Measurements from ENCODE around the gene ATP5ME. TPM values are rescaled to one million over a fixed set of nuclear protein-coding genes. Genes with fewer than 3 reads are reported as not detected.
"Not testable (repeated sequence)": the region's sequence is repeated elsewhere in the genome, so short reads cannot be mapped to it uniquely, and the experiment has no call there.

ATP5ME gene
- polyA plus RNA-seq, 1 of the 3 experiments (the other 2 are of a cell fraction) = 1,185 TPM

GRCh38 chr4:646460-646859 lies 27.6 kb downstream of the ATP5ME start:
- Histone ChIP-seq H3K27me3 (ENCODE audit: insufficient read depth) (peaks cover 5% of the 10 kb centered on the region; the same call in 1 of the 2 replicates), H3K9me3 (no peaks in the 10 kb centered on the region), H3K79me2 (ENCODE audit: insufficient read depth) (no peaks in the 10 kb centered on the region), H3K9me2 (no peaks in the 10 kb centered on the region), H4K20me1 (ENCODE audit: insufficient read depth) (no peaks in the 10 kb centered on the region), H3K4me3 (ENCODE audit: low read depth in 2 of 2, low read length in 1 of 2) (no peak overlapping the region), H3K9ac (no peak overlapping the region), H3K4me1 (ENCODE audit: control insufficient read depth in 1 of 2, insufficient read depth in 2 of 2, low read depth in 1 of 2, low read length in 1 of 2) (no peaks in the 10 kb centered on the region; a peak in 1 of 4 replicates), H3K36me3 (replicated peaks in 1 of 2; ENCODE audit: control insufficient read depth in 1 of 2, insufficient read depth in 2 of 2, low read length in 1 of 2) (no peaks in the 10 kb centered on the region), H3F3A (replicated peaks; ENCODE audit: insufficient read depth) (no peaks in the 10 kb centered on the region), H3K27ac (ENCODE audit: low read depth in 2 of 2, low read length in 1 of 2) (no peak overlapping the region), H2AFZ (ENCODE audit: low read depth) (no peak overlapping the region), H3K4me2 (no peak overlapping the region)
- ChIA-PET CTCF (no interaction called here), POLR2A (no interaction called here)
- WGBS (ENCODE audit: low lambda C conversion rate) = 74% methylated on average over 32 of the region's 32 CpGs
- DNase-seq = no peak
- TF ChIP-seq RFX5 (IDR thresholded peaks at IDR 0.05; ENCODE audit: low read length) (no peak), TAF1 (IDR thresholded peaks at IDR 0.05; ENCODE audit: borderline replicate concordance, low read depth, low read length) (no peak), JUND (IDR thresholded peaks at IDR 0.05) (no peak), YY1 (IDR thresholded peaks at IDR 0.05; ENCODE audit: low read depth) (no peak), EZH2phosphoT487 (IDR thresholded peaks at IDR 0.05; ENCODE audit: borderline replicate concordance, low read depth) (no peak), GABPA (IDR thresholded peaks at IDR 0.05; ENCODE audit: low read depth) (no peak), RAD21 (IDR thresholded peaks at IDR 0.05; ENCODE audit: low read length) (no peak), ZBTB33 (IDR thresholded peaks at IDR 0.05; ENCODE audit: borderline replicate concordance, low read depth) (no peak)

DNA sequence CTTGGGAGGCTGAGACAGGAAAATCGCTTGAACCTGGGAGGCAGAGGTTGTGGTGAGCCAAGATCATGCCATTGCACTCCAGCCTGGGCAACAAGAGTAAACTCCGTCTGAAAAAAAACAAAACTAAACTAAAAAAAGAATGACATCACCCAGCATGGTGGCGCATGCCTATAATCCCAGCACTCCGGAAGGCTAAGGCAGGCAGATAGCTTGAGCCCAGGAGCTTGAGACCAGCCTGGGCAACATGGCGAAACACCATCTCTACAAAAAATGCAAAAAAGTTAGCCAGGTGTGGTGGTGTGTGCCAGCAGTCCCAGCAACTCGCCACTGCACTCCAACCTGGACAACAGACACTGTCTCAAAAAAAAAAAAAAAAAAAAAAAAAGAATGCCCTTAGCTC lies 31.7 kb downstream of the ATP5ME start:
- H3K4me3 ChIP-seq (ENCODE audit: low read depth in 2 of 2, low read length in 1 of 2); H3K4me2 ChIP-seq; H3K27ac ChIP-seq (ENCODE audit: low read depth in 2 of 2, low read length in 1 of 2); H3K79me2 ChIP-seq (ENCODE audit: insufficient read depth); H3K9me2 ChIP-seq; DNase-seq; H3K4me1 ChIP-seq (ENCODE audit: control insufficient read depth in 1 of 2, insufficient read depth in 2 of 2, low read depth in 1 of 2, low read length in 1 of 2); H2AFZ ChIP-seq (ENCODE audit: low read depth); H3K9ac ChIP-seq; POLR2A ChIA-PET; H3K27me3 ChIP-seq (ENCODE audit: insufficient read depth); H3K36me3 ChIP-seq (replicated peaks in 1 of 2; ENCODE audit: control insufficient read depth in 1 of 2, insufficient read depth in 2 of 2, low read length in 1 of 2); H4K20me1 ChIP-seq (ENCODE audit: insufficient read depth); CTCF ChIA-PET; H3K9me3 ChIP-seq; H3F3A ChIP-seq (replicated peaks; ENCODE audit: insufficient read depth): not testable (repeated sequence)
- 33% methylated on average over 6 of the region's 6 CpGs for WGBS (ENCODE audit: low lambda C conversion rate)

- DNase-seq = no peak
- POLR2A ChIA-PET = no interaction called here
- CTCF ChIA-PET = no interaction called here
These were observed 36.4 kb downstream of the ATP5ME start for GRCh38 chr4:637536-638280.

More at GRCh38 chr4:637536-638280, 36.4 kb downstream of the ATP5ME start:
- Histone ChIP-seq H2AFZ (ENCODE audit: low read depth) (no peak overlapping the region), H3K79me2 (ENCODE audit: insufficient read depth) (no peaks in the 10 kb centered on the region), H3K9ac (no peak overlapping the region), H3K27me3 (ENCODE audit: insufficient read depth) (no peaks in the 10 kb centered on the region; the same call in 1 of the 2 replicates), H4K20me1 (ENCODE audit: insufficient read depth) (no peaks in the 10 kb centered on the region), H3K4me1 (ENCODE audit: control insufficient read depth in 1 of 2, insufficient read depth in 2 of 2, low read depth in 1 of 2, low read length in 1 of 2) (no peaks in the 10 kb centered on the region; a peak in 1 of 4 replicates), H3K4me3 (ENCODE audit: low read depth in 2 of 2, low read length in 1 of 2) (no peak overlapping the region), H3K27ac (ENCODE audit: low read depth in 2 of 2, low read length in 1 of 2) (no peak overlapping the region), H3K9me3 (no peaks in the 10 kb centered on the region), H3K36me3 (replicated peaks in 1 of 2; ENCODE audit: control insufficient read depth in 1 of 2, insufficient read depth in 2 of 2, low read length in 1 of 2) (no peaks in the 10 kb centered on the region), H3K9me2 (no peaks in the 10 kb centered on the region), H3K4me2 (no peak overlapping the region), H3F3A (replicated peaks; ENCODE audit: insufficient read depth) (no peaks in the 10 kb centered on the region)
- TF ChIP-seq FOSL2 (IDR thresholded peaks at IDR 0.05; ENCODE audit: borderline replicate concordance, low read depth) (no peak), RCOR1 (IDR thresholded peaks at IDR 0.05; ENCODE audit: low read length) (no peak)
- 46% methylated on average over 24 of the region's 32 CpGs for WGBS (ENCODE audit: low lambda C conversion rate)

All from SK-N-SH (cell line).